ENCODE data around the gene HDAC9.

DNA sequence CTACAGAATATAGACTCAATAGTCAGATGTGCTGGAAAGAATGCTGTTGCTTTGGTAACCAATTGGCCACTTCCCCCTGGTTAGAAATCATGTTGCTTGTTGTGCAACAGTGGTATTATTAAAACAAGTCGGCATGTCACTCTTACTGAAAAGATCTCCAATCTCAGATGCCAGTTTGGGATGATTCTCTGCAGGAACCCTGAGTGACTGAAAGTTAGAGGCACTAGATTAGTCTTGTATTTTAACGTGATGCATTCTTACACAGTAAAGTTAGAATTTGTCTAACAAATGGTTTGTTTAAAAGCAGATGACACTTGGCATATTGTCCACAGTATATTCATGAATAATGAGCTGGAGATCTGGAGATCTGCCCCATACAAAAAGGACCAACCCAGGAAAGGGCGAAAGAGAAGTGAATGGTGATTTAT lies 334.3 kb downstream of the HDAC9 start:
- TF ChIP-seq, protein P1, sequence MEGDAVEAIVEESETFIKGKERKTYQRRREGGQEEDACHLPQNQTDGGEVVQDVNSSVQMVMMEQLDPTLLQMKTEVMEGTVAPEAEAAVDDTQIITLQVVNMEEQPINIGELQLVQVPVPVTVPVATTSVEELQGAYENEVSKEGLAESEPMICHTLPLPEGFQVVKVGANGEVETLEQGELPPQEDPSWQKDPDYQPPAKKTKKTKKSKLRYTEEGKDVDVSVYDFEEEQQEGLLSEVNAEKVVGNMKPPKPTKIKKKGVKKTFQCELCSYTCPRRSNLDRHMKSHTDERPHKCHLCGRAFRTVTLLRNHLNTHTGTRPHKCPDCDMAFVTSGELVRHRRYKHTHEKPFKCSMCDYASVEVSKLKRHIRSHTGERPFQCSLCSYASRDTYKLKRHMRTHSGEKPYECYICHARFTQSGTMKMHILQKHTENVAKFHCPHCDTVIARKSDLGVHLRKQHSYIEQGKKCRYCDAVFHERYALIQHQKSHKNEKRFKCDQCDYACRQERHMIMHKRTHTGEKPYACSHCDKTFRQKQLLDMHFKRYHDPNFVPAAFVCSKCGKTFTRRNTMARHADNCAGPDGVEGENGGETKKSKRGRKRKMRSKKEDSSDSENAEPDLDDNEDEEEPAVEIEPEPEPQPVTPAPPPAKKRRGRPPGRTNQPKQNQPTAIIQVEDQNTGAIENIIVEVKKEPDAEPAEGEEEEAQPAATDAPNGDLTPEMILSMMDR (IDR thresholded peaks at IDR 0.05 in 2 of 3, conservative IDR thresholded peaks at IDR 0.05 in 1 of 3; ENCODE audit: borderline replicate concordance in 1 of 3, insufficient read depth in 1 of 3, low read depth in 2 of 3, low read length in 2 of 3) = no peak
- TF ChIP-seq JUND (IDR thresholded peaks at IDR 0.05) = no peak
- TF ChIP-seq, protein P2, sequence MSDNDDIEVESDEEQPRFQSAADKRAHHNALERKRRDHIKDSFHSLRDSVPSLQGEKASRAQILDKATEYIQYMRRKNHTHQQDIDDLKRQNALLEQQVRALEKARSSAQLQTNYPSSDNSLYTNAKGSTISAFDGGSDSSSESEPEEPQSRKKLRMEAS (IDR thresholded peaks at IDR 0.05) = no peak
- TF ChIP-seq, protein P3, sequence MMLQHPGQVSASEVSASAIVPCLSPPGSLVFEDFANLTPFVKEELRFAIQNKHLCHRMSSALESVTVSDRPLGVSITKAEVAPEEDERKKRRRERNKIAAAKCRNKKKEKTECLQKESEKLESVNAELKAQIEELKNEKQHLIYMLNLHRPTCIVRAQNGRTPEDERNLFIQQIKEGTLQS (IDR thresholded peaks at IDR 0.05) = no peak
- no peak for TF ChIP-seq POLR2A (IDR thresholded peaks at IDR 0.05; ENCODE audit: borderline replicate concordance, extremely low read depth, insufficient read depth, insufficient read length)
- no peak for TF ChIP-seq RAD21 (IDR thresholded peaks at IDR 0.05; ENCODE audit: low read depth)
- TF ChIP-seq YY1 (IDR thresholded peaks at IDR 0.05; ENCODE audit: extremely low read depth, insufficient replicate concordance, low read depth, low read length) = no peak
- TF ChIP-seq ZNF274 (IDR thresholded peaks at IDR 0.05; ENCODE audit: low read depth, low read length) = no peak
- no peak for TF ChIP-seq SRF (IDR thresholded peaks at IDR 0.05; ENCODE audit: low read depth)
- no peak for TF ChIP-seq REST (IDR thresholded peaks at IDR 0.05; ENCODE audit: low read depth)
- TF ChIP-seq EZH2phosphoT487 (IDR thresholded peaks at IDR 0.05; ENCODE audit: borderline replicate concordance) = no peak
- TF ChIP-seq FOSL1 (IDR thresholded peaks at IDR 0.05; ENCODE audit: low read depth) = no peak
- TF ChIP-seq CEBPB (IDR thresholded peaks at IDR 0.05; ENCODE audit: low read depth) = no peak
